Activated CD8-positive, alpha-beta memory T cell treated with anti-CD3 and anti-CD28 coated beads, Interleukin-2, amount 50 U/mL, for 4 hours (primary cell): ENCODE data around the gene PIM1.

ENCODE experiments used
- DNase-seq: peaks from one replicate; pipeline ENCODE4 v3.0.0-alpha.2; 2020

PIM1 gene

GRCh38 chr6:37138856-37139229 is 31.1 kb upstream of the PIM1 start:
- DNase-seq = no peak

GRCh38 chr6:37139230-37139962 is 30.6 kb upstream of the PIM1 start:
- no peak for DNase-seq

GRCh38 chr6:37140145-37140544 is 29.8 kb upstream of the PIM1 start:
- no peak for DNase-seq

GRCh38 chr6:37141281-37142049 is 28.5 kb upstream of the PIM1 start:
- no peak for DNase-seq

GRCh38 chr6:37142050-37142614 is 27.8 kb upstream of the PIM1 start:
- DNase-seq = no peak

GRCh38 chr6:37143585-37143984 is 26.4 kb upstream of the PIM1 start:
- no peak for DNase-seq

GRCh38 chr6:37145443-37145842 is 24.5 kb upstream of the PIM1 start:
- DNase-seq = no peak

- DNase-seq = no peak
Measured at GRCh38 chr6:37146735-37147157, 23.2 kb upstream of the PIM1 start.

- no peak for DNase-seq
Measured at GRCh38 chr6:37149745-37150144, 20.2 kb upstream of the PIM1 start.

- no peak for DNase-seq
Measured at GRCh38 chr6:37150314-37150713, 19.6 kb upstream of the PIM1 start.

- peak; percentile 36 for DNase-seq
Measured at GRCh38 chr6:37155394-37156312, 14.3 kb upstream of the PIM1 start.

- DNase-seq = no peak
Measured at GRCh38 chr6:37158508-37158907, 11.4 kb upstream of the PIM1 start.

GRCh38 chr6:37160922-37161778 is 8.8 kb upstream of the PIM1 start:
- no peak for DNase-seq

- no peak for DNase-seq
Measured at GRCh38 chr6:37162740-37163139, 7.2 kb upstream of the PIM1 start.

- DNase-seq = no peak
Measured at GRCh38 chr6:37168163-37168758, 1.7 kb upstream of the PIM1 start.

GRCh38 chr6:37168811-37169495 is 999 bp upstream of the PIM1 start:
- peak; percentile 83 for DNase-seq

GRCh38 chr6:37170273-37171200 is 585 bp downstream of the PIM1 start:
- peak; percentile 50 for DNase-seq

GRCh38 chr6:37171201-37171969 is 1.4 kb downstream of the PIM1 start:
- DNase-seq = peak; percentile 44
